Mesenchymal stem cell (in vitro differentiated cells and primary cell): Measurements from ENCODE around the gene GIPC3.
A peak's percentile ranks its signal among the peaks of the same experiment; 100 is the strongest.

Experiments used
- DNase-seq: peaks from one replicate; pipeline ENCODE4 v3.0.0-alpha.2; 2013
- H2AFZ ChIP-seq: one replicate; pipeline ENCODE4 v1.6.1; 2013; ENCODE audit warnings: low read depth, mild to moderate bottlenecking, control low read depth, inconsistent platforms, low read length, moderate library complexity
- H2AK5ac ChIP-seq: 2 replicates; pipeline ENCODE4 v1.6.1; 2013; ENCODE audit warnings: low read length, moderate library complexity, mild to moderate bottlenecking, inconsistent platforms; ENCODE audit not compliant: severe bottlenecking
- H2BK120ac ChIP-seq: one replicate; pipeline ENCODE4 v1.6.1; 2013; ENCODE audit warnings: low read depth, mild to moderate bottlenecking, inconsistent platforms, low read length, moderate library complexity
- H2BK12ac ChIP-seq, 2 experiments: one replicate each; pipeline ENCODE4 v1.6.1; 2013; ENCODE audit warnings: inconsistent platforms in 2 of 2, low read length in 2 of 2, mild to moderate bottlenecking in 2 of 2, moderate library complexity in 2 of 2, control low read depth in 1 of 2
- H2BK15ac ChIP-seq: one replicate; pipeline ENCODE4 v1.6.1; 2013; ENCODE audit warnings: mild to moderate bottlenecking, low read depth, inconsistent platforms; ENCODE audit not compliant: poor library complexity, severe bottlenecking
- H2BK5ac ChIP-seq: 2 replicates; pipeline ENCODE4 v1.6.1; 2013; ENCODE audit warnings: low read depth, mild to moderate bottlenecking, low read length, control low read depth, inconsistent platforms; ENCODE audit not compliant: poor library complexity, severe bottlenecking
- H3K14ac ChIP-seq, 2 experiments: one replicate each; pipeline ENCODE4 v1.6.1; 2013; ENCODE audit warnings: inconsistent platforms in 2 of 2, low read length in 2 of 2, control low read depth in 1 of 2, mild to moderate bottlenecking in 1 of 2, moderate library complexity in 1 of 2
- H3K18ac ChIP-seq, 2 experiments: one replicate each; pipeline ENCODE4 v1.6.1; 2013; ENCODE audit warnings: inconsistent platforms in 2 of 2, low read length in 2 of 2, control low read depth in 1 of 2, low read depth in 1 of 2, mild to moderate bottlenecking in 1 of 2
- H3K23ac ChIP-seq, 2 experiments: one replicate each; pipeline ENCODE4 v1.6.1; 2013; ENCODE audit warnings: inconsistent platforms in 2 of 2, low read length in 2 of 2, mild to moderate bottlenecking in 2 of 2, moderate library complexity in 2 of 2, control low read depth in 1 of 2
- H3K27ac ChIP-seq: 2 replicates; pipeline ENCODE4 v1.5.1; 2013; ENCODE audit warnings: mild to moderate bottlenecking, moderate library complexity, low read length, control low read depth, inconsistent platforms; ENCODE audit not compliant: poor library complexity, severe bottlenecking
- H3K27me3 ChIP-seq, 2 experiments: 2 replicates each; pipeline versions ENCODE4 v1.6.1 to v1.7.0; 2013; ENCODE audit warnings: low read length in 2 of 2, mild to moderate bottlenecking in 2 of 2, moderate library complexity in 2 of 2, control low read depth in 1 of 2, inconsistent platforms in 1 of 2; ENCODE audit not compliant: control insufficient read depth in 1 of 2, insufficient read depth in 1 of 2
- H3K36me3 ChIP-seq, 2 experiments: 2 replicates each; pipeline versions ENCODE4 v1.6.1 to v1.7.0; 2013; ENCODE audit warnings: low read length in 2 of 2, control low read depth in 1 of 2, inconsistent platforms in 1 of 2, low read depth in 1 of 2, mild to moderate bottlenecking in 1 of 2; ENCODE audit not compliant: insufficient read depth in 2 of 2, control insufficient read depth in 1 of 2
- H3K4ac ChIP-seq, 2 experiments: one replicate each; pipeline ENCODE4 v1.6.1; 2013; ENCODE audit warnings: inconsistent platforms in 2 of 2, low read length in 2 of 2, mild to moderate bottlenecking in 2 of 2, moderate library complexity in 2 of 2, control low read depth in 1 of 2, low read depth in 1 of 2
- H3K4me1 ChIP-seq: 2 replicates; pipeline ENCODE4 v1.6.1; 2013; ENCODE audit warnings: low read depth, low read length, control low read depth; ENCODE audit not compliant: control insufficient read depth, insufficient read depth
- H3K4me2 ChIP-seq: 2 replicates; pipeline ENCODE4 v1.6.1; 2013; ENCODE audit warnings: low read length, mild to moderate bottlenecking, inconsistent platforms; ENCODE audit not compliant: poor library complexity, severe bottlenecking
- H3K4me3 ChIP-seq, 2 experiments: 2 replicates each; pipeline versions ENCODE4 v1.5.1 to v1.7.0; 2013; ENCODE audit warnings: low read length in 2 of 2, mild to moderate bottlenecking in 2 of 2, control low read depth in 1 of 2, low read depth in 1 of 2; ENCODE audit not compliant: insufficient read depth in 1 of 2
- H3K79me1 ChIP-seq: replicated peaks from 2 replicates; pipeline ENCODE4 v1.6.1; 2013; ENCODE audit warnings: mild to moderate bottlenecking, control low read depth, low read length, inconsistent platforms; ENCODE audit not compliant: poor library complexity, severe bottlenecking
- H3K9ac ChIP-seq: 2 replicates; pipeline ENCODE4 v1.7.0; 2013; ENCODE audit warnings: mild to moderate bottlenecking, low read length, moderate library complexity
- H3K9me3 ChIP-seq: 2 replicates; pipeline ENCODE4 v1.7.0; 2013; ENCODE audit warnings: mild to moderate bottlenecking, low read length; ENCODE audit not compliant: control insufficient read depth
- H4K8ac ChIP-seq: one replicate; pipeline ENCODE4 v1.6.1; 2013; ENCODE audit warnings: inconsistent platforms, mild to moderate bottlenecking, low read length, moderate library complexity
- H4K91ac ChIP-seq: one replicate; pipeline ENCODE4 v1.6.1; 2013; ENCODE audit warnings: mild to moderate bottlenecking, low read length, inconsistent platforms
- WGBS: methylation state at CpG from one replicate; pipeline ENCODE4 v1.1.7; 2013; ENCODE audit warnings: mixed read lengths; 5-methylcytosine and 5-hydroxymethylcytosine counted together

Gene GIPC3

GRCh38 chr19:3606690-3607289, 21.5 kb downstream of the GIPC3 start, which contains the start of gene TBXA2R:
TBXA2R (minus strand) TSS chr19:3606875; CDS start chr19:3600634, 6,241 bp downstream.
- Histone ChIP-seq H2AFZ (peak within 1 kb of the TSS; percentile 66), H2BK15ac (peak within 1 kb of the TSS; percentile 88), H2AK5ac (peak within 1 kb of the TSS; percentile 32), H3K14ac (peak within 1 kb of the TSS in 1 of 2 experiments; percentile 93), H3K79me1 (peaks cover 32% of the 10 kb centered on the region), H4K91ac (peak within 1 kb of the TSS; percentile 94), H2BK12ac (peak within 1 kb of the TSS; percentile 41 to 42), H2BK120ac (peak within 1 kb of the TSS; percentile 77), H3K9me3 (no peaks in the 10 kb centered on the region), H3K27me3 (no peaks in the 10 kb centered on the region), H3K4ac (peak within 1 kb of the TSS; percentile 69 to 88), H3K23ac (peak within 1 kb of the TSS in 1 of 2 experiments; percentile 86), H3K9ac (peak within 1 kb of the TSS; percentile 82), H2BK5ac (peak within 1 kb of the TSS; percentile 35), H4K8ac (peak within 1 kb of the TSS; percentile 96), H3K18ac (peak within 1 kb of the TSS; percentile 86 to 92), H3K4me1 (peaks cover 53% of the 10 kb centered on the region), H3K4me2 (peak within 1 kb of the TSS; percentile 93), H3K36me3 (peaks cover 12 to 36% of the 10 kb centered on the region in 2 experiments), H3K4me3 (peak within 1 kb of the TSS; percentile 83 to 86), H3K27ac (peak within 1 kb of the TSS; percentile 76)
- WGBS = 4% methylated on average over 41 of the region's 46 CpGs
- peak; percentile 75 for DNase-seq

- DNase-seq = peak; percentile 45
- H3K36me3 ChIP-seq = peaks cover 17 to 40% of the 10 kb centered on the region in 2 experiments
- H2BK5ac ChIP-seq = peak overlapping the region; percentile 0
- 16% methylated on average over 22 of the region's 22 CpGs for WGBS
- no peaks in the 10 kb centered on the region for H3K27me3 ChIP-seq
- H3K79me1 ChIP-seq = peaks cover 29% of the 10 kb centered on the region
- no peak overlapping the region for H3K23ac ChIP-seq
- peak overlapping the region; percentile 76 for H3K27ac ChIP-seq
- H3K9me3 ChIP-seq = no peaks in the 10 kb centered on the region
- H2BK15ac ChIP-seq = peak overlapping the region; percentile 88
- H3K14ac ChIP-seq = no peak overlapping the region
- peak overlapping the region; percentile 90 for H4K91ac ChIP-seq
- H2AK5ac ChIP-seq = peak overlapping the region; percentile 32
- H2BK120ac ChIP-seq = peak overlapping the region; percentile 59
- H3K9ac ChIP-seq = peak overlapping the region; percentile 82
- peak overlapping the region; percentile 93 for H3K4me2 ChIP-seq
- H3K4ac ChIP-seq = peak overlapping the region; percentile 69 to 88
- peak overlapping the region; percentile 41 to 42 for H2BK12ac ChIP-seq
- peak overlapping the region; percentile 83 to 86 for H3K4me3 ChIP-seq
- peak overlapping the region; percentile 96 for H4K8ac ChIP-seq
- H3K18ac ChIP-seq = peak overlapping the region; percentile 64 to 79
- peaks cover 53% of the 10 kb centered on the region for H3K4me1 ChIP-seq
- peak overlapping the region; percentile 11 for H2AFZ ChIP-seq
These were observed 22.2 kb downstream of the GIPC3 start for GRCh38 chr19:3607303-3608078.

GRCh38 chr19:3608079-3608641, 22.9 kb downstream of the GIPC3 start:
- Histone ChIP-seq H3K27me3 (no peaks in the 10 kb centered on the region), H4K91ac (peak overlapping the region; percentile 12), H2BK12ac (peak overlapping the region; percentile 41 to 45), H3K23ac (no peak overlapping the region), H3K18ac (peak overlapping the region; percentile 56 to 79), H3K4me1 (peaks cover 51% of the 10 kb centered on the region), H2BK5ac (peak overlapping the region; percentile 0), H3K4ac (peak overlapping the region; percentile 8 to 16), H3K9ac (peak overlapping the region; percentile 82), H4K8ac (peak overlapping the region; percentile 96), H3K14ac (no peak overlapping the region), H3K9me3 (no peaks in the 10 kb centered on the region), H2BK120ac (peak overlapping the region; percentile 50), H2BK15ac (no peak overlapping the region), H2AK5ac (peak overlapping the region; percentile 78), H3K27ac (peak overlapping the region; percentile 76), H3K79me1 (peaks cover 27% of the 10 kb centered on the region), H2AFZ (peak overlapping the region; percentile 11), H3K4me2 (peak overlapping the region; percentile 93), H3K4me3 (peak overlapping the region in 1 of 2 experiments; percentile 86), H3K36me3 (peaks cover 17 to 43% of the 10 kb centered on the region in 2 experiments)
- no peak for DNase-seq
- WGBS = 76% methylated on average over 3 of the region's 3 CpGs
